AG09309 (cell line): Measurements from ENCODE around the gene RPH3AL.
"Not testable (repeated sequence)": the region's sequence is repeated elsewhere in the genome, so short reads cannot be mapped to it uniquely, and the experiment has no call there.

Source experiments
- DNase-seq: peaks from one replicate; pipeline ENCODE4 v3.0.0-alpha.2; 2010; ENCODE audit warnings: low read depth
- H3K4me3 ChIP-seq: 2 replicates; pipeline ENCODE4 v1.5.1; 2011; ENCODE audit warnings: mild to moderate bottlenecking, low read depth, low read length, moderate library complexity; ENCODE audit not compliant: control insufficient read depth
- TF ChIP-seq, protein P1 (sequence below): IDR thresholded peaks from 2 replicates; pipeline ENCODE4 v1.5.1; 2011; ENCODE audit warnings: mild to moderate bottlenecking, low read depth, low read length, inconsistent platforms; ENCODE audit not compliant: insufficient read depth, control insufficient read depth; ENCODE audit errors: missing control alignments

RPH3AL gene

DNA sequence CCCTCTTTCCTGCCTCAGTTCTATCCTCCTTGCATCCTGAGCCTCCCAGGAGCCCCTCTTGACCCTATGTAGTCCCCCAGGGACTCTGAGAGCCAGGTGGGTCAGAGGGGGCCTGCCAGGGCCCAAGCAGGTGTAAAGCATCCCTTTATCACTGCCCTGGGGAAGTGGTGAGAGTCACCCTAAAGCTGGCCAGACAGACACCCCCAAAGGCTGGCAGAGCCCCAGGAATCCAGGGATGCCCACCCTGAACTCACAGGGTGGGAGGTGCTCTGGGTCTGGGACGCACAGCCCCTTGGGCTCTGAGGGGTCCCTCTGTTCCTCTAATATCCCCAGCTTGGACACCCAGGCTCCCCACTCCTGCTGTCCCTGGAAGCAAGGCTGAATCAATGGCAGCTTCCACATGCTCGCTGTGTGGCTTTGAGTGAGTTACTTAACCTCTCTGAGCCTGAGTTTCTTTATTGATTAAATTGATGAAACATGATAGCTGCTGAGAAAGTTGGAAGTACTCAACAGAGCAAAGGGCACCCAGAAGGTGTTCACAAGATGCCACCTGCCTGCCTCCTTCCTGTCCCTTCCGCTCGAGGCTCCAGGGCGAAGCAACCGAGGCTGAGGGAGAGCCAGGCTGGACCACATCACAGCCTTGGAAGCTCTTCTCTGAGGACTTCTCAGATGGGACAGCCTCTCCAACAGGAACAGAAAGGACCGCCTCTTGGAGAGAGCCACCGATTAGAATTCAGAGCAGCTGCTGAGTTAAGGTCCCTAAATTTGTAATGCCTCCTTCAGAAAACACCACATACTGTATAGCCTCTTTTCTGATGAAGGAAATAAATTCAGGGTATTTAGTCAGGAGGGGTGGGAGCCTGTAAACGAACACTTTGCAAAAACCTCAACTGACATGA lies 104.0 kb downstream of the RPH3AL start:
- H3K4me3 ChIP-seq, result no peak overlapping the region
- no peak for DNase-seq
- TF ChIP-seq, protein P1, sequence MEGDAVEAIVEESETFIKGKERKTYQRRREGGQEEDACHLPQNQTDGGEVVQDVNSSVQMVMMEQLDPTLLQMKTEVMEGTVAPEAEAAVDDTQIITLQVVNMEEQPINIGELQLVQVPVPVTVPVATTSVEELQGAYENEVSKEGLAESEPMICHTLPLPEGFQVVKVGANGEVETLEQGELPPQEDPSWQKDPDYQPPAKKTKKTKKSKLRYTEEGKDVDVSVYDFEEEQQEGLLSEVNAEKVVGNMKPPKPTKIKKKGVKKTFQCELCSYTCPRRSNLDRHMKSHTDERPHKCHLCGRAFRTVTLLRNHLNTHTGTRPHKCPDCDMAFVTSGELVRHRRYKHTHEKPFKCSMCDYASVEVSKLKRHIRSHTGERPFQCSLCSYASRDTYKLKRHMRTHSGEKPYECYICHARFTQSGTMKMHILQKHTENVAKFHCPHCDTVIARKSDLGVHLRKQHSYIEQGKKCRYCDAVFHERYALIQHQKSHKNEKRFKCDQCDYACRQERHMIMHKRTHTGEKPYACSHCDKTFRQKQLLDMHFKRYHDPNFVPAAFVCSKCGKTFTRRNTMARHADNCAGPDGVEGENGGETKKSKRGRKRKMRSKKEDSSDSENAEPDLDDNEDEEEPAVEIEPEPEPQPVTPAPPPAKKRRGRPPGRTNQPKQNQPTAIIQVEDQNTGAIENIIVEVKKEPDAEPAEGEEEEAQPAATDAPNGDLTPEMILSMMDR, result no peak

DNA sequence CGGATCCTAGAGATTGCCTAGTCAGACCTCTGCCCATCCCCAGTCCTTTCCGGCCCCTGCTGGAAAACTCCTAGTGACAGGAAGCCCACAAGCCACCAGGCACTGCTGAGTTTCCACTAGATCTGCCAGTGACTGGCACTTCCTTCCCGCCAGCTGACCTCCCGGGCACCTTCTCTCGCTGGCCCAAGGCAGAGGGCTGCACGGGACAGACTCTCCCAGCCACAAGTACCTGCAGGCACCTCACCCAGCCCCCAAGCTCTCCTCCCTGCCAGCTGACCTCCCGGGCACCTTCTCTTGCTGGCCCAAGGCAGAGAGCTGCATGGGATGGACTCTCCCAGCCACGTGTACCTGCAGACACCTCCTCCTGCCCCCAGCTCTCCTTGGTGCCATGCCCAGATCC lies 104.8 kb downstream of the RPH3AL start:
- TF ChIP-seq, protein P1, result no peak
- no peak overlapping the region for H3K4me3 ChIP-seq
- no peak for DNase-seq

DNA sequence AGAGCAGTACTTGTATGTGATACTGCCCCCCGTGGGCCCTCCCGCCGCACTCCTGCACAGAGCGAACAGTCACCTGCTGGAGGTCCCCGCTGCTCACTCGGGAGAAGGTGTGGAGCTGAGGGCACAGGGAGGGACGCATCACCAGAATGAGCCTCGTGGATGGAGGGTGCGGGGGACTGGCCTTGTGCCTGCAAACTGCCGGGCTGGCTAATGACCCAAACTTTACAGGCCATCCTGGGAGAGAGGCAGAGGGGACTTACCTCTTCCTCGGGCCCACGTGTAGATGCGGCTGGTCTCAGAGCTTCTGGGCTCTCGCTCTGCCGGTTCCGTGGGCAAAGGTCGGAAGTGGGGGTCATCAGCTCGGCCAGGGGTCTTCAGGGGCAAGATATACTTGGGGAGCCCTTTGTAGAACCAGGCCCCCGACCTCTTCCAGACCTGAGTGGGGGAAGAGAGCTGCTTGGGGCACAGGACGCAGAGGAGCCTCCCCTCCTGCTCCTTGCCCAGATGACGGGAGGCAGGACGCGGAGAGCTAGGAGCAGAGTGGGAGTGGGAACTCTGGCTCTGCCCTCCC lies 105.7 kb downstream of the RPH3AL start:
- DNase-seq, result no peak
- H3K4me3 ChIP-seq, result no peak overlapping the region
- TF ChIP-seq, protein P1, result no peak

DNA sequence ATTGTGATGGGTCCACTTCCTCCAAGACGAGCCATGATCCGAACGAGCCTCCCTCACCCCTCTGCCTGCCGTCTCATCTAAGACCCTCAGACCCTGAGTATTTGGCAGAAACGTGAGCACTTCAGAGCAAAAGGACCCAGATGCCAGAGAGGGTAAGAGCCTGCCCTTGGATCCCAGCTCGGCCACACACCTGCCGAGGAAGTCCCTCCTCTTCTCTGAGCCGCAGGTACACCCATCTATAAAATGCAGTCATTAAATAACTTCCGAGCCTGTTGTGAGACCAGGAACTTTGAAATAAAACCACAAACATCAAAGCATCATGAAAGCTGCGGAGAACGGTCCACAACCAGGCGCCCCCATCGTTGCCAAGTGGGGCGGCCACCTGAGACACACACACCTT lies 106.4 kb downstream of the RPH3AL start:
- H3K4me3 ChIP-seq, result no peak overlapping the region
- DNase-seq, result no peak
- TF ChIP-seq, protein P1, result no peak

DNA sequence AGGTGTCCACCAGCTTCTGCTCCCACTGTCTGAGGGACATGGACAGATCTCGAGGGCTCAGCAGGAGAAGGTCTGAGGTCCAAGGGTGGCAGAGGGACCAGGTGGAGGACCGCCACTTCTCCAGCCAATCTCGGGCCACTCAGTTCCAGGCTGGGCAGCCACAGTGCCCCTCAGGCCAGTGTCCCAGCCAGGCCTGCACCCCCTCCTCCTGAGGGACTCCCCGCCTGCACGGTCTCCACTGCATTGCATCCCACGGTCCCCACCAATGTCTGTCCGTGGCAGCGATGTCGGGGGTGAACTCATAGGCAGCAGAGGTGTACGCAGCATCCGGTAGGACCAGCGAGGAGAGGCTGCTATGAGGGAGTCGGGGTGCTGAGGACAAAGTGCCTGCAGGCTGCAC lies 107.0 kb downstream of the RPH3AL start:
- DNase-seq, result no peak
- TF ChIP-seq, protein P1, result no peak
- no peak overlapping the region for H3K4me3 ChIP-seq

DNA sequence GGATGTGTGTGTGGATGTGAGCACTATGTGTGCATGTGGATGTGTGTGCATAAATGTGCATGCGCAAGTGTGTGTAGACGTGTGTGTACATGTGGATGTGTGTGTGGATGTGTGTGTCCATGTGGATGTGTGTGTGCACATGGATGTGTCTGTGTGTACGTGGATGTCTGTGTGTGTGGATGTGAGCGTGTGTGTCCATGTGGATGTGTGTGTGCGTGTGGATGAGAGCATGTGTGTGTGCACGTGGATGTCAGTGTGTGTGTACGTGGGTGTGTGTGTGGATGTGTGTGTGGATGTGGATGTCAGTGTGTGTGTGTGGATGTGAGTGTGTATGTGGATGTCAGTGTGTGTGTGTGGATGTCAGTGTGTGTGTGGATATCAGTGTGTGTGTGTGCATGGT lies 107.6 kb downstream of the RPH3AL start:
- TF ChIP-seq, protein P1, result no peak
- H3K4me3 ChIP-seq, result no peak overlapping the region
- no peak for DNase-seq

DNA sequence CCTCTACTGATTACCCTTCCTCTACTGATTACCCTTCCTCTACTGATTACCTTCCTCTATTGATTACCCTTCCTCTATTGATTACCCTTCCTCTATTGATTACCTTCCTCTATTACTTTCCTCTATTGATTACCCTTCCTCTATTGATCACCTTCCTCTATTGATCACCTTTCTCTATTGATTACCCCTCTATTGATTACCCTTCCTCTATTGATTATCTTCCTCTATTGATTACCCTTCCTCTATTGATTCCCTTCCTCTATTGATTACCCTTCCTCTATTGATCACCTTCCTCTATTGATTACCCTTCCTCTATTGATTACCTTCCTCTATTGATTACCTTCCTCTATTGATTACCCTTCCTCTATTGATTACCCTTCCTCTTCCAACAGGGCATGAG lies 108.7 kb downstream of the RPH3AL start:
- not testable (repeated sequence) for DNase-seq, H3K4me3 ChIP-seq
